Measurements from ENCODE around the gene SENP1.

DNA sequence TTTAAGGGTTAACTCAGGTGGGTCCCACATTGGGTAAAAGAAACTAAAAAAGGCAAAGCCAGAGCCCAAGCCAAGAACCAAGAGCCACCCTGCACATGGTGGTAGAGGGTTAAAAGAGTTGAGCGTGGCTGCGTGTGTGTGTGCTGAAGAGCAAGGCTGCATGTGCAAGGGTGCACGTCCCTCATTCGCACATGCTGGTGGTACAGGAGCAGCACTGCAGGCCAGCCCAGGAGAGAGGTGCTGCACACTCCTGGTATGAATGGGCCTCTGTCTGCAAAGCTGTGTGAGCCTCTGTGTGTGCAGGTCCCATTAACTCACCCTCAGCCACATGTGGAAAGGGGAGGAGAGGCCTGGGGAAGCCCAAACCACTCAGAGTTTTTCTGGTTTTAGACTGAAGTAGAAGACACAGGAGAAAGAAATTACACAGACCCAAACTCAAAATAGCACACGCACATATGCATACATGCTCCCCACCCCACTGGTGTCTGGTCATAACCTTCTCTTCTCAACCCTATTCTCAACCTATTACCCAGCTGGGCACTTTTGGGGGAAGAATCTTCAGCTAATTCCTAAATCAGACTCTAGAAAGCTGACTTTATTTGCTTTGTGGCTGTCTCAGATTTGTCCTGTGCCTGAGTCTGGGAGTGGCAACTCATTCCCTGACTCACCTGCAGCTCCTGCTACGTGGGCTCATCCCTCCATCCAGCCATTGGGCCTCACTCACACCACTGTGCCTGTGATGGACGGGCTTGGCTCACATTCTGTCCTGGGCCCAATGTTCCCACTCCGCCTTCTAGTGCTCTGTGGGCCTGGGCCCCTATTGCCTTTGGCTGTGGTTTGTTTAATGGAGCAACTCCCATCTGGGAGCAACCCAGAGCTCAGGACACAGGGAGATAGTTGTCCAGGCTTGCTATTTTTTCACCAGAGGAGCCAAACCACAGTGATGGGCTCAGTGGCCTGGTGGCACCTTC is 70.8 kb downstream of the SENP1 start:
- TF ChIP-seq CTCF (IDR thresholded peaks at IDR 0.05; ENCODE audit: insufficient read depth, low read length, poor library complexity, severe bottlenecking) (no peak), EZH2phosphoT487 (conservative IDR thresholded peaks at IDR 0.05; ENCODE audit: low read length) (no peak)

Measured in SU-DHL-6 (cell line).